Dendritic cell treated with granulocyte-macrophage colony-stimulating factor and Interleukin-4, amounts not matched to agents 40 ng/mL and 50 ng/mL, for 4 days (primary cell): Measurements from ENCODE around the gene RPS6KA3.

Experiments used
- H3K27ac Mint-ChIP-seq: one replicate; pipeline ENCODE4 v1.8.0; 2022; ENCODE audit warnings: mild to moderate bottlenecking, mixed read lengths
- H3K27me3 Mint-ChIP-seq: one replicate; pipeline ENCODE4 v1.8.0; 2022; ENCODE audit warnings: mild to moderate bottlenecking, mixed read lengths
- H3K36me3 Mint-ChIP-seq: one replicate; pipeline ENCODE4 v1.8.0; 2022; ENCODE audit warnings: low read depth, mixed read lengths
- H3K4me1 Mint-ChIP-seq: one replicate; pipeline ENCODE4 v1.8.0; 2022; ENCODE audit warnings: low read depth, mixed read lengths
- H3K4me3 Mint-ChIP-seq: one replicate; pipeline ENCODE4 v1.8.0; 2022; ENCODE audit warnings: mild to moderate bottlenecking, moderate library complexity, mixed read lengths
- H3K9me3 Mint-ChIP-seq: one replicate; pipeline ENCODE4 v1.8.0; 2022; ENCODE audit warnings: mixed read lengths
- intact Hi-C: fragments of 100-400 bp; cut with micrococcal nuclease; formaldehyde crosslinking; loops from one replicate; pipeline ENCODE4 v1.15.0; 2022

The RPS6KA3 gene

DNA sequence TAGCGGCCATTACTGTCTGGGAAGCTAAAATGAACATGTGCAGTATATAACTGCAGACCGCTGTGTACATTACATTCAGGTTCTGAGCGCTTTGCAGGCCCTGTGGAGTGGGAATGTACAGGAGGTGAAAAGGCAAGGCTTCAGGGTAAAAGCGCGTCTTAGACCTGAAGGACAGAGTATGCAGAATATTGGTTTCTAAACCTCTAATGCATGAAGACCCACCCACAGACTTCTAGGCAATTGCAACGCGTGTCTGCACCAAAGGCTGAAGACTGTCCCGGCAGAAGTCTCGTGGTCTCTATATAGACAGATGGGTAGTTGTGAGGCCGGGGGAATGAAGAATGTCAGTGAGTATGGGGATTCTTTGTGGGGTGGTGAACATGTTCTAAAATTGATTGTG is 155.4 kb downstream of the RPS6KA3 start:
- Mint-ChIP-seq H3K36me3 (no peaks in the 10 kb centered on the region), H3K27ac (no peak overlapping the region), H3K4me1 (peaks cover 5% of the 10 kb centered on the region), H3K9me3 (no peaks in the 10 kb centered on the region), H3K27me3 (peaks cover 18% of the 10 kb centered on the region), H3K4me3 (no peak overlapping the region)
- intact Hi-C loops = no loop called here

- Mint-ChIP-seq H3K27me3 (no peaks in the 10 kb centered on the region), H3K9me3 (no peaks in the 10 kb centered on the region), H3K4me1 (no peaks in the 10 kb centered on the region), H3K4me3 (no peak overlapping the region), H3K27ac (no peak overlapping the region), H3K36me3 (no peaks in the 10 kb centered on the region)
- intact Hi-C loops = no loop called here
Observed at GRCh38 chrX:20101934-20102581, 164.7 kb downstream of the RPS6KA3 start.
